Tibial nerve (tissue), 4 donors: ENCODE data around the gene VARS2.

Experiments used
- CTCF ChIP-seq, 5 experiments: fragments of 200-600 bp in 3 of 5; fragments of 450-650 bp in 2 of 5; sonication (generic) in 3 of 5; IDR thresholded peaks; one replicate each; pipeline ENCODE4 v1.5.1; 2016 to 2019; ENCODE audit warnings: antibody characterized with exemption in 5 of 5, mild to moderate bottlenecking in 3 of 5, moderate library complexity in 2 of 5
- EP300 ChIP-seq, 2 donors: sonication (generic); formaldehyde crosslinking; IDR thresholded peaks; one replicate each; pipeline ENCODE4 v1.6.1; 2017; ENCODE audit warnings: antibody characterized with exemption in 2 of 2, mild to moderate bottlenecking in 1 of 2
- POLR2A ChIP-seq, 2 donors: fragments of 450-650 bp; IDR thresholded peaks; one replicate each; pipeline ENCODE4 v1.6.1; 2017; ENCODE audit warnings: antibody characterized with exemption in 2 of 2, mild to moderate bottlenecking in 2 of 2, moderate library complexity in 2 of 2

GRCh38 chr6:30889496-30889885, 24.5 kb upstream of the VARS2 start:
- no peak for TF ChIP-seq CTCF (IDR thresholded peaks at IDR 0.05)
- TF ChIP-seq POLR2A (IDR thresholded peaks at IDR 0.05): no peak
- no peak for TF ChIP-seq EP300 (IDR thresholded peaks at IDR 0.05)
